Upper lobe of left lung (tissue), 6 donors: ENCODE measurements around the gene PRIMPOL. TPM values are rescaled to one million over a fixed set of nuclear protein-coding genes. Genes with fewer than 3 reads are reported as not detected.
"Not testable (repeated sequence)": the region's sequence is repeated elsewhere in the genome, so short reads cannot be mapped to it uniquely, and the experiment has no call there.

Source experiments
- ATAC-seq, 2 donors: fragments of 200-7000 bp; cut with Tn5 transposase; one replicate each; pipeline ENCODE4 v1.9.1; 2022; ENCODE audit warnings: mild to moderate bottlenecking in 2 of 2, moderate library complexity in 2 of 2; ENCODE audit not compliant: low FRiP score in 2 of 2
- DNase-seq, 2 donors: peaks; one replicate each; pipeline ENCODE4 v3.0.0-alpha.2; 2019 to 2020
- H3K27ac ChIP-seq, 4 donors: fragments of 200-600 bp; sonication (generic); one replicate each; pipeline ENCODE4 v1.5.1; 2016 to 2019
- H3K27me3 ChIP-seq, 4 donors: fragments of 200-600 bp; sonication (generic); one replicate each; pipeline ENCODE4 v1.5.1; 2017 to 2019
- H3K36me3 ChIP-seq, 4 donors: fragments of 200-600 bp; sonication (generic); one replicate each; pipeline ENCODE4 v1.5.1; 2016 to 2019
- H3K4me1 ChIP-seq, 4 donors: fragments of 200-600 bp; sonication (generic); one replicate each; pipeline ENCODE4 v1.5.1; 2018 to 2019
- H3K4me3 ChIP-seq, 4 donors: fragments of 200-600 bp; sonication (generic); one replicate each; pipeline ENCODE4 v1.5.1; 2017 to 2019; ENCODE audit warnings: mild to moderate bottlenecking in 2 of 4, moderate library complexity in 1 of 4
- H3K9me3 ChIP-seq, 4 donors: fragments of 200-600 bp; sonication (generic); one replicate each; pipeline ENCODE4 v1.5.1; 2018 to 2019
- EP300 ChIP-seq, 4 donors: sonication (generic); formaldehyde crosslinking; IDR thresholded peaks; one replicate each; pipeline ENCODE4 v1.5.1; 2017; ENCODE audit warnings: antibody characterized with exemption in 4 of 4, control low read depth in 2 of 4
- POLR2A ChIP-seq, 4 donors: fragments of 450-650 bp; IDR thresholded peaks; one replicate each; pipeline ENCODE4 v1.5.1; 2016 to 2017; ENCODE audit warnings: antibody characterized with exemption in 4 of 4, mild to moderate bottlenecking in 2 of 4
- POLR2AphosphoS5 ChIP-seq, 2 donors: sonication (generic); formaldehyde crosslinking; IDR thresholded peaks; one replicate each; pipeline ENCODE4 v1.5.1; 2017; ENCODE audit warnings: antibody characterized with exemption in 2 of 2
- WGBS, 2 donors: methylation state at CpG; one replicate each; pipeline ENCODE4 v1.1.5; 2017 to 2018; 5-methylcytosine and 5-hydroxymethylcytosine counted together
- total RNA-seq, 6 donors: library from RNA; depleted of rRNA in 4 of 6; stranded (reverse); fragments of >200 nt in 4 of 6; gene quantifications; one replicate each; pipeline versions ENCODE4 v1.1.0 to v1.2.1, GENCODE V29; 2016 to 2021
- TF ChIP-seq, protein P1 (sequence below), 6 experiments: fragments of 450-650 bp in 4 of 6; fragments of 200-600 bp in 2 of 6; sonication (generic) in 2 of 6; IDR thresholded peaks; one replicate each; pipeline ENCODE4 v1.5.1; 2016 to 2019; ENCODE audit warnings: antibody characterized with exemption in 6 of 6
- donor health status: DM: no; HTN: no; CAD: no; lungs with moderate emphysema.
- donor health status: DM: no; HTN: yes; CAD: no; lungs with severe emphysema.

PRIMPOL gene
- total RNA-seq, 6 donors from 2014 or later, result 7.0 to 21.0 (median 13.3) TPM

DNA sequence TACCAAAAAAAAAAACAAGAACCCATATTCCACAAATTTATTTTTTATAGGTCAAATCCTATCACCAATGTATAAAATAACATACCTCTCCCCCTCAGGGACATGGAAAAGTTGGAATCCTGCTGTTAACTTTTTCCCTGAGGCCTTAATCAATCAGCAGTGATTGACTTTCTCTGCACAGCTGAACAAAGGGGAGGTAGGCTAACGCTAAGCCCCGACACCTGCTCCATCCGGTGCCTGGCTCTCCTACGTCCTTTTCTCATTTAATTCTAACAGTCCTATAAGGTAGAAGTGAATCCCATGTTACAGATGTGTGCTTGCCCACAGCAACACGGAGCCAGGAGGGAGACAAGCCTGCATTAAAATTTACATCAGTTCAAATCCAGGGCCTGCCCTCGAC lies 81.5 kb downstream of the PRIMPOL start:
- no peak for DNase-seq
- no peaks in the 10 kb centered on the region for H3K36me3 ChIP-seq
- no peak overlapping the region for H3K4me3 ChIP-seq
- ATAC-seq, result no peak
- no peaks in the 10 kb centered on the region for H3K27me3 ChIP-seq
- TF ChIP-seq POLR2AphosphoS5 (IDR thresholded peaks at IDR 0.05) (no peak), EP300 (IDR thresholded peaks at IDR 0.05) (no peak), POLR2A (IDR thresholded peaks at IDR 0.05) (no peak)
- TF ChIP-seq, protein P1, sequence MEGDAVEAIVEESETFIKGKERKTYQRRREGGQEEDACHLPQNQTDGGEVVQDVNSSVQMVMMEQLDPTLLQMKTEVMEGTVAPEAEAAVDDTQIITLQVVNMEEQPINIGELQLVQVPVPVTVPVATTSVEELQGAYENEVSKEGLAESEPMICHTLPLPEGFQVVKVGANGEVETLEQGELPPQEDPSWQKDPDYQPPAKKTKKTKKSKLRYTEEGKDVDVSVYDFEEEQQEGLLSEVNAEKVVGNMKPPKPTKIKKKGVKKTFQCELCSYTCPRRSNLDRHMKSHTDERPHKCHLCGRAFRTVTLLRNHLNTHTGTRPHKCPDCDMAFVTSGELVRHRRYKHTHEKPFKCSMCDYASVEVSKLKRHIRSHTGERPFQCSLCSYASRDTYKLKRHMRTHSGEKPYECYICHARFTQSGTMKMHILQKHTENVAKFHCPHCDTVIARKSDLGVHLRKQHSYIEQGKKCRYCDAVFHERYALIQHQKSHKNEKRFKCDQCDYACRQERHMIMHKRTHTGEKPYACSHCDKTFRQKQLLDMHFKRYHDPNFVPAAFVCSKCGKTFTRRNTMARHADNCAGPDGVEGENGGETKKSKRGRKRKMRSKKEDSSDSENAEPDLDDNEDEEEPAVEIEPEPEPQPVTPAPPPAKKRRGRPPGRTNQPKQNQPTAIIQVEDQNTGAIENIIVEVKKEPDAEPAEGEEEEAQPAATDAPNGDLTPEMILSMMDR (IDR thresholded peaks at IDR 0.05), result no peak
- no peaks in the 10 kb centered on the region for H3K9me3 ChIP-seq
- WGBS, 2 donors, result 80 to 87% methylated on average over 6 of the region's 6 CpGs
- H3K27ac ChIP-seq, result no peak overlapping the region
- H3K4me1 ChIP-seq, result peaks cover 5 to 22% (median 16%) of the 10 kb centered on the region in 4 donors

DNA sequence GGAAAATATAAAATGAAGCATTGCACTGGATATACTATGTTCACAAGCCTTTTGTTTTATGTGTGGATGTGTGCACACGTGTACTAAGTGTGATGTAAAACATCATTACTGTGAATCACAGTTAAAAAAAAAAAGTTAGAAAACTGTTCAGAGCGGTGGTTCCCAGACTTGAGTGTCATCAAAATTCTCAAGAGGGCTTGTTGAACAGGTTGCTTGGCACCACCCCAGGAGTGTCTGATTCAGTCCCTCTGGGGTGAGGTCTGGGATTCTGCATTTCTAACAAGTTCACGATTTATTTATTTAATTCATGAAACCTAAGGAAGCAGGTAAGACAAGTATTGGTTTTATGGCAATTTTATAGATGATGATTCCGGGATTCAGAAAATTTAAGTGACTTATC lies 82.6 kb downstream of the PRIMPOL start:
- Histone ChIP-seq H3K4me1 (peaks cover 5 to 22% (median 16%) of the 10 kb centered on the region in 4 donors), H3K27ac (no peak overlapping the region), H3K4me3 (no peak overlapping the region), H3K9me3 (no peaks in the 10 kb centered on the region), H3K27me3 (no peaks in the 10 kb centered on the region), H3K36me3 (no peaks in the 10 kb centered on the region)
- peak in 1 of 2 donors; percentile 75 for DNase-seq
- WGBS, 2 donors, result 49 to 61% methylated on average over 4 of the region's 4 CpGs
- no peak for ATAC-seq
- peak in 1 of 4 donors; percentile 48 for TF ChIP-seq EP300 (IDR thresholded peaks at IDR 0.05)
- TF ChIP-seq, protein P1 (IDR thresholded peaks at IDR 0.05), result no peak

DNA sequence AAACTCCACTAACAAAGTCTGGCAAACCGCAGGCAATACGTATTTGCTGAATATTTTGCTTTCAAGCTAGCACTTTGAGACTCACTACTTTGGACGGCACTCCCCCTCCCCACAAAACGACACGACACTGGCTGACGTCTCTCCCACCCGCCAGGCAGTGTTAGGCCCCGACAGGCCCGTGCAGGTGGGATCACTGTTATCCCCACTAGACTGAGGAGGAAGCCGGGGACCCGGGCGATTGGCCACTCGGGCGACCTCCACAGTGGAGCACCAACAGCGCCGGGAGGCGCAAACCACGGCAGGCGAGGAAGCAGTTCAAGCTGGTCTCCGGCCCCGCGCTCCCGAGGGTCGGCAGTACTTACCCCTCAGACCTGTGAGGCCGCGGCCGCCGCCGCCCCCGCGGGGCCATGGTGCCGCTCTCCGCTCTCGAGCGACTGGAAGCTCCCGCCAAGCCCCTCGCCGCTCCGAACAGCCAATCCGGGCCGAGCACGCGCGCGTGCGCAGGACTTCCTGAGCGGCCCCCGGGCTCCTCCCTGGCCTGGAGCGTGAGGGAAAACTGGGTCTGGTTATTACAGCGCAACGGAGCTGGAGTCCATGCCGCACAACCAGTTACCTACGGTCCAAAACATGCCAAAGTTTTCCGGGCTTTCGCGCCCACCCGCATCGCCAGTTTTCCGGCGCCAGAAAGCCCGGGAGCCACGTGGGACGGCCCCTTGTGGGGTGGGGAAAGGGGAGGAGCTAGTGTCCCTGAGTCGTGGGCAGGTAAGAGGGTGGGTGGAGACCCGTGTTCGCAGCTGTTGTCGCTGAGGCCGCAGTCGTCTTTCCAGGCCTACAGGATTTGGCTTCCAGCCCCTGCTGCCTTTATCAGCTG lies 84.4 kb downstream of the PRIMPOL start, which contains the start of gene CENPU:
Gene CENPU, minus strand, starts transcription at position 443 of the 871 bp plus-strand sequence. Its CDS starts 34 bp downstream, at position 409.
- Histone ChIP-seq H3K9me3 (no peaks in the 10 kb centered on the region), H3K27me3 (no peaks in the 10 kb centered on the region), H3K36me3 (no peaks in the 10 kb centered on the region), H3K4me3 (peak within 1 kb of the TSS; percentile 62 to 79 (median 74)), H3K27ac (peak within 1 kb of the TSS; percentile 11 to 68 (median 56)), H3K4me1 (peaks cover 5 to 23% (median 18%) of the 10 kb centered on the region in 4 donors)
- 1 to 3% methylated on average over 25 to 53 of the region's 69 CpGs for WGBS, 2 donors
- DNase-seq (peak; percentile 95 to 99), ATAC-seq (peak; percentile 99 to 100)
- TF ChIP-seq, protein P1 (IDR thresholded peaks at IDR 0.05), result peak in 2 of 6 experiments; percentile 37 to 55
- peak; percentile 17 to 60 (median 36) for TF ChIP-seq POLR2A (IDR thresholded peaks at IDR 0.05)
- TF ChIP-seq POLR2AphosphoS5 (IDR thresholded peaks at IDR 0.05), result peak; percentile 71 to 83
- TF ChIP-seq EP300 (IDR thresholded peaks at IDR 0.05), result peak in 1 of 4 donors; percentile 85

GRCh38 chr4:184734758-184735157 lies 85.2 kb downstream of the PRIMPOL start:
- Histone ChIP-seq H3K36me3 (no peaks in the 10 kb centered on the region), H3K4me3 (peak overlapping the region in 2 of 4 donors; percentile 62 to 79), H3K27me3 (no peaks in the 10 kb centered on the region), H3K9me3 (no peaks in the 10 kb centered on the region), H3K27ac (no peak overlapping the region), H3K4me1 (peaks cover 5 to 28% (median 18%) of the 10 kb centered on the region in 4 donors)
- TF ChIP-seq POLR2AphosphoS5 (IDR thresholded peaks at IDR 0.05) (no peak), EP300 (IDR thresholded peaks at IDR 0.05) (no peak), POLR2A (IDR thresholded peaks at IDR 0.05) (no peak)
- TF ChIP-seq, protein P1 (IDR thresholded peaks at IDR 0.05), result no peak
- ATAC-seq (no peak), DNase-seq (no peak)
- 56 to 60% methylated on average over 6 of the region's 6 CpGs for WGBS, 2 donors

GRCh38 chr4:184739575-184739974 lies 90.0 kb downstream of the PRIMPOL start:
- H3K4me3 ChIP-seq, H3K27me3 ChIP-seq, H3K9me3 ChIP-seq, DNase-seq, ATAC-seq, H3K36me3 ChIP-seq, H3K27ac ChIP-seq: not testable (repeated sequence)
- peaks cover 0 to 10% (median under 1%) of the 10 kb centered on the region in 4 donors for H3K4me1 ChIP-seq
- 33 to 73% methylated on average over 1 of the region's 1 CpG for WGBS, 2 donors
